Measurements from ENCODE around the gene CCDC87. TPM values are rescaled to one million over a fixed set of nuclear protein-coding genes. Genes with fewer than 3 reads are reported as not detected.
"Not testable (repeated sequence)": the region's sequence is repeated elsewhere in the genome, so short reads cannot be mapped to it uniquely, and the experiment has no call there.

The CCDC87 gene
- total RNA-seq, 2 experiments from 2014 or later, result 0.08 TPM; not detected in 1

GRCh38 chr11:66591175-66591574 lies 1.7 kb downstream of the CCDC87 start:
- H3K4me1 Mint-ChIP-seq, result peaks cover 32% of the 10 kb centered on the region
- no peaks in the 10 kb centered on the region for H3K27me3 Mint-ChIP-seq
- POLR2A ChIA-PET, result interaction anchor here (0.6 kb wide), 1 partner anchor 59 kb away, joined by 5 read pairs; no protein-coding TSS in a partner anchor
- peaks cover 2% of the 10 kb centered on the region for H3K36me3 Mint-ChIP-seq (ENCODE audit: low read depth)
- CTCF ChIA-PET, result interaction anchor here (1.1 to 2.3 kb wide), 6 partner anchors 10 to 87 kb away, joined by 3 to 12 read pairs (median 4); no protein-coding TSS in a partner anchor
- no peak for DNase-seq
- no peaks in the 10 kb centered on the region for H3K9me3 Mint-ChIP-seq
- no peak overlapping the region for H3K4me3 Mint-ChIP-seq
- H3K27ac Mint-ChIP-seq, result no peak overlapping the region

- H3K9me3 Mint-ChIP-seq, result no peaks in the 10 kb centered on the region
- H3K4me3 Mint-ChIP-seq, result no peak overlapping the region
- peaks cover 2% of the 10 kb centered on the region for H3K36me3 Mint-ChIP-seq (ENCODE audit: low read depth)
- no peak overlapping the region for H3K27ac Mint-ChIP-seq
- H3K27me3 Mint-ChIP-seq, result no peaks in the 10 kb centered on the region
- peaks cover 24% of the 10 kb centered on the region for H3K4me1 Mint-ChIP-seq
- no peak for DNase-seq
- ChIA-PET POLR2A (interaction anchor here (0.6 kb wide), 1 partner anchor 44 kb away, joined by 5 read pairs; the partner anchor contains the start of gene ZDHHC24), CTCF (interaction anchor here (0.6 to 1.5 kb wide), 4 partner anchors 9 to 35 kb away, joined by 3 to 4 read pairs (median 4); no protein-coding TSS in a partner anchor)
Measured at GRCh38 chr11:66589996-66590675, 2.7 kb downstream of the CCDC87 start.

- not testable (repeated sequence) for H3K27me3 Mint-ChIP-seq; H3K9me3 Mint-ChIP-seq; H3K4me3 Mint-ChIP-seq; H3K27ac Mint-ChIP-seq; DNase-seq; H3K36me3 Mint-ChIP-seq (ENCODE audit: low read depth)
- H3K4me1 Mint-ChIP-seq, result peaks cover 19% of the 10 kb centered on the region
- ChIA-PET CTCF (interaction anchor here (0.6 kb wide), 1 partner anchor 26 kb away, joined by 3 read pairs; no protein-coding TSS in a partner anchor), POLR2A (interaction anchor here (0.6 kb wide), 1 partner anchor 43 kb away, joined by 5 read pairs; the partner anchor contains the start of gene ZDHHC24)
Measured at GRCh38 chr11:66589315-66589714, 3.5 kb downstream of the CCDC87 start.

GRCh38 chr11:66586136-66586535 lies 6.7 kb downstream of the CCDC87 start:
- no peaks in the 10 kb centered on the region for H3K36me3 Mint-ChIP-seq (ENCODE audit: low read depth)
- no peak overlapping the region for H3K27ac Mint-ChIP-seq
- no peak for DNase-seq
- peaks cover 10% of the 10 kb centered on the region for H3K9me3 Mint-ChIP-seq
- no peaks in the 10 kb centered on the region for H3K27me3 Mint-ChIP-seq
- CTCF ChIA-PET, result no interaction called here
- H3K4me3 Mint-ChIP-seq, result no peak overlapping the region
- POLR2A ChIA-PET, result no interaction called here
- H3K4me1 Mint-ChIP-seq, result no peaks in the 10 kb centered on the region

- H3K9me3 Mint-ChIP-seq; POLR2A ChIA-PET; H3K4me3 Mint-ChIP-seq; H3K36me3 Mint-ChIP-seq (ENCODE audit: low read depth); CTCF ChIA-PET; H3K27ac Mint-ChIP-seq; H3K4me1 Mint-ChIP-seq; DNase-seq; H3K27me3 Mint-ChIP-seq: not testable (repeated sequence)
Measured at GRCh38 chr11:66585447-66585846, 7.4 kb downstream of the CCDC87 start.

- H3K27ac Mint-ChIP-seq; H3K9me3 Mint-ChIP-seq; H3K36me3 Mint-ChIP-seq (ENCODE audit: low read depth); POLR2A ChIA-PET; DNase-seq; H3K4me3 Mint-ChIP-seq; H3K4me1 Mint-ChIP-seq; H3K27me3 Mint-ChIP-seq: not testable (repeated sequence)
- CTCF ChIA-PET, result interaction anchor here (1.6 kb wide), 1 partner anchor 14 kb away, joined by 3 read pairs; the partner anchor contains the start of gene CTSF
Measured at GRCh38 chr11:66582565-66583147, 10.2 kb downstream of the CCDC87 start.

- POLR2A ChIA-PET, result no interaction called here
- CTCF ChIA-PET, result interaction anchor here (0.6 to 1.7 kb wide), 7 partner anchors 8 to 97 kb away, joined by 3 to 12 read pairs (median 4); partner anchors contain the start of genes CCDC87, CTSF, RBM4 and RBM4B
- no peak overlapping the region for H3K4me3 Mint-ChIP-seq
- peaks cover 3% of the 10 kb centered on the region for H3K27me3 Mint-ChIP-seq
- no peak overlapping the region for H3K27ac Mint-ChIP-seq
- no peaks in the 10 kb centered on the region for H3K36me3 Mint-ChIP-seq (ENCODE audit: low read depth)
- H3K9me3 Mint-ChIP-seq, result peaks cover 10% of the 10 kb centered on the region
- no peak for DNase-seq
- H3K4me1 Mint-ChIP-seq, result peaks cover 9% of the 10 kb centered on the region
Measured at GRCh38 chr11:66581261-66581660, 11.6 kb downstream of the CCDC87 start.

GRCh38 chr11:66580803-66581202 lies 12.1 kb downstream of the CCDC87 start:
- H3K9me3 Mint-ChIP-seq, result peaks cover 10% of the 10 kb centered on the region

GRCh38 chr11:66579017-66579606 lies 13.8 kb downstream of the CCDC87 start:
- ChIA-PET POLR2A (no interaction called here), CTCF (interaction anchor here (0.6 to 2.7 kb wide), 5 partner anchors 11 to 650 kb away, joined by 3 to 30 read pairs (median 5); partner anchors contain the start of genes CCDC87, CTSF and RBM4B)
- Mint-ChIP-seq H3K4me1 (peaks cover 9% of the 10 kb centered on the region), H3K9me3 (peaks cover 10% of the 10 kb centered on the region), H3K4me3 (no peak overlapping the region), H3K27ac (no peak overlapping the region), H3K27me3 (peaks cover 7% of the 10 kb centered on the region), H3K36me3 (ENCODE audit: low read depth) (no peaks in the 10 kb centered on the region)
- DNase-seq, result peak; percentile 72

More at GRCh38 chr11:66580803-66581202, 12.1 kb downstream of the CCDC87 start:
- no peak for DNase-seq
- Mint-ChIP-seq H3K27me3 (peaks cover 3% of the 10 kb centered on the region), H3K27ac (no peak overlapping the region), H3K4me1 (peaks cover 9% of the 10 kb centered on the region), H3K36me3 (ENCODE audit: low read depth) (no peaks in the 10 kb centered on the region), H3K4me3 (no peak overlapping the region)
- CTCF ChIA-PET, result interaction anchor here (0.6 to 1.7 kb wide), 6 partner anchors 10 to 98 kb away, joined by 3 to 12 read pairs (median 4); partner anchors contain the start of genes CCDC87, RBM4 and RBM4B
- POLR2A ChIA-PET, result no interaction called here

- ChIA-PET CTCF (interaction anchor here (0.8 kb wide), 1 partner anchor 11 kb away, joined by 3 read pairs; no protein-coding TSS in a partner anchor), POLR2A (no interaction called here)
- H3K9me3 Mint-ChIP-seq, result no peaks in the 10 kb centered on the region
- H3K4me3 Mint-ChIP-seq, result no peak overlapping the region
- peaks cover 17% of the 10 kb centered on the region for H3K27me3 Mint-ChIP-seq
- no peaks in the 10 kb centered on the region for H3K36me3 Mint-ChIP-seq (ENCODE audit: low read depth)
- H3K27ac Mint-ChIP-seq, result no peak overlapping the region
- peaks cover 5% of the 10 kb centered on the region for H3K4me1 Mint-ChIP-seq
- DNase-seq, result no peak
Measured at GRCh38 chr11:66570850-66571180, 22.0 kb downstream of the CCDC87 start.

- peaks cover 17% of the 10 kb centered on the region for H3K27me3 Mint-ChIP-seq
- ChIA-PET POLR2A (no interaction called here), CTCF (interaction anchor here (0.6 to 2.1 kb wide), 6 partner anchors 10 to 1835 kb away, joined by 3 to 5 read pairs (median 3); partner anchors contain the start of genes CCDC87 and CCS)
- DNase-seq, result no peak
- H3K9me3 Mint-ChIP-seq, result no peaks in the 10 kb centered on the region
- no peaks in the 10 kb centered on the region for H3K36me3 Mint-ChIP-seq (ENCODE audit: low read depth)
- H3K4me3 Mint-ChIP-seq, result no peak overlapping the region
- peaks cover 5% of the 10 kb centered on the region for H3K4me1 Mint-ChIP-seq
- no peak overlapping the region for H3K27ac Mint-ChIP-seq
Measured at GRCh38 chr11:66570079-66570849, 22.6 kb downstream of the CCDC87 start.

- ChIA-PET CTCF (interaction anchor here (0.7 to 2.1 kb wide), 8 partner anchors 9 to 257 kb away, joined by 3 to 5 read pairs (median 3); partner anchors contain the start of genes CCDC87, CCS and RBM14), POLR2A (no interaction called here)
- Mint-ChIP-seq H3K36me3 (ENCODE audit: low read depth) (no peaks in the 10 kb centered on the region), H3K4me1 (peaks cover 5% of the 10 kb centered on the region), H3K9me3 (no peaks in the 10 kb centered on the region), H3K4me3 (no peak overlapping the region), H3K27me3 (peaks cover 13% of the 10 kb centered on the region), H3K27ac (no peak overlapping the region)
- DNase-seq, result no peak
Measured at GRCh38 chr11:66569076-66569475, 23.8 kb downstream of the CCDC87 start.
